ENCODE results near the gene FHAD1.

Gene FHAD1

DNA sequence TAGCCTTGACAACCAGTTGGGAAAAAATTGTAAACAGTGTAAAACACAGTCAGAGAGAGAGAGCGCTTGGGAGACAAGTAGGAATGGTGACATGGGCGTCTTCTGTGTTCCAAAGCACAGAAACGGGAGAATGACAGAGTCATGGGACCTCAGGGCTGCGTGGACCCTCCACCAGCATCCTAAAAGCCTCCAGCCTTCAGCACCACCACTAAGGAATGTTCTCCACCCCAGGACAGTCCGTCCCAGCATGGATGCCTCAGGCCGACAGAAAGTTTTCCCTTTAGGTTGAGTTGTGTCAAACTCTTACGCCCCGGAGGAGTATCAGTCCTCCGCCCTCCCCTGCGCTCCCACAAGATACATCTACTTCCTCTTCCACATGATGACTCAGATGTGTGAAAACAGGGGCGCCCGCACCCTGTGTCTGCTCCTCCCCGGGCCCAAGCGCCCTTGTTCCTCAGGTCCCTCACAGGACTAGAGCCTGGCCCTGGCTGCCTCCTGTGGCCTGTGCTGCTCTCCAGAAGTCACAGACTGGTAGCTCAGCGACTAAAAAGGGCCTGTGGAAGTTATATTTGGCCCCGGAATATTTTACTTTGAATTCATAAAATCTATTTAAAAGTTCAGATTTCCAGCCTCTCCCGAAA lies 98.8 kb downstream of the FHAD1 start:
- H3K9me2 ChIP-seq (replicated peaks; ENCODE audit: insufficient read depth, low read length): no peaks in the 10 kb centered on the region
- H3K9me3 ChIP-seq (replicated peaks; ENCODE audit: insufficient read depth, low read length): no peaks in the 10 kb centered on the region
- H3K79me2 ChIP-seq (ENCODE audit: low read length): no peaks in the 10 kb centered on the region
- H3K9ac ChIP-seq (ENCODE audit: low read length): no peak overlapping the region
- no peaks in the 10 kb centered on the region for H3K4me1 ChIP-seq (ENCODE audit: low read length)
- TF ChIP-seq EZH2phosphoT487 (IDR thresholded peaks at IDR 0.05; ENCODE audit: low read length): no peak
- TF ChIP-seq, protein P1, sequence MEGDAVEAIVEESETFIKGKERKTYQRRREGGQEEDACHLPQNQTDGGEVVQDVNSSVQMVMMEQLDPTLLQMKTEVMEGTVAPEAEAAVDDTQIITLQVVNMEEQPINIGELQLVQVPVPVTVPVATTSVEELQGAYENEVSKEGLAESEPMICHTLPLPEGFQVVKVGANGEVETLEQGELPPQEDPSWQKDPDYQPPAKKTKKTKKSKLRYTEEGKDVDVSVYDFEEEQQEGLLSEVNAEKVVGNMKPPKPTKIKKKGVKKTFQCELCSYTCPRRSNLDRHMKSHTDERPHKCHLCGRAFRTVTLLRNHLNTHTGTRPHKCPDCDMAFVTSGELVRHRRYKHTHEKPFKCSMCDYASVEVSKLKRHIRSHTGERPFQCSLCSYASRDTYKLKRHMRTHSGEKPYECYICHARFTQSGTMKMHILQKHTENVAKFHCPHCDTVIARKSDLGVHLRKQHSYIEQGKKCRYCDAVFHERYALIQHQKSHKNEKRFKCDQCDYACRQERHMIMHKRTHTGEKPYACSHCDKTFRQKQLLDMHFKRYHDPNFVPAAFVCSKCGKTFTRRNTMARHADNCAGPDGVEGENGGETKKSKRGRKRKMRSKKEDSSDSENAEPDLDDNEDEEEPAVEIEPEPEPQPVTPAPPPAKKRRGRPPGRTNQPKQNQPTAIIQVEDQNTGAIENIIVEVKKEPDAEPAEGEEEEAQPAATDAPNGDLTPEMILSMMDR (IDR thresholded peaks at IDR 0.05; ENCODE audit: low read length): no peak
- no peak for TF ChIP-seq EZH2 (optimal IDR thresholded peaks at IDR 0.05; ENCODE audit: low read depth, low read length)
- H3K27me3 ChIP-seq (replicated peaks; ENCODE audit: insufficient read depth, low read length): 0 out of 2 replicates have a peak, but pooled peaks cover 3% of the 10 kb centered on the region
- H3K36me3 ChIP-seq (replicated peaks; ENCODE audit: insufficient read depth, low read length): no peaks in the 10 kb centered on the region
- no peaks in the 10 kb centered on the region for H3F3A ChIP-seq (ENCODE audit: insufficient read depth, low read length)
- no peaks in the 10 kb centered on the region for H4K20me1 ChIP-seq (ENCODE audit: insufficient read depth, low read length)
- H3K27ac ChIP-seq (ENCODE audit: low read length): no peak overlapping the region
- no peak for DNase-seq
- H2AFZ ChIP-seq (ENCODE audit: low read length): no peak overlapping the region
- no peak overlapping the region for H3K4me3 ChIP-seq (ENCODE audit: low read length)
- no peak overlapping the region for H3K4me2 ChIP-seq (ENCODE audit: low read depth, low read length)

DNA sequence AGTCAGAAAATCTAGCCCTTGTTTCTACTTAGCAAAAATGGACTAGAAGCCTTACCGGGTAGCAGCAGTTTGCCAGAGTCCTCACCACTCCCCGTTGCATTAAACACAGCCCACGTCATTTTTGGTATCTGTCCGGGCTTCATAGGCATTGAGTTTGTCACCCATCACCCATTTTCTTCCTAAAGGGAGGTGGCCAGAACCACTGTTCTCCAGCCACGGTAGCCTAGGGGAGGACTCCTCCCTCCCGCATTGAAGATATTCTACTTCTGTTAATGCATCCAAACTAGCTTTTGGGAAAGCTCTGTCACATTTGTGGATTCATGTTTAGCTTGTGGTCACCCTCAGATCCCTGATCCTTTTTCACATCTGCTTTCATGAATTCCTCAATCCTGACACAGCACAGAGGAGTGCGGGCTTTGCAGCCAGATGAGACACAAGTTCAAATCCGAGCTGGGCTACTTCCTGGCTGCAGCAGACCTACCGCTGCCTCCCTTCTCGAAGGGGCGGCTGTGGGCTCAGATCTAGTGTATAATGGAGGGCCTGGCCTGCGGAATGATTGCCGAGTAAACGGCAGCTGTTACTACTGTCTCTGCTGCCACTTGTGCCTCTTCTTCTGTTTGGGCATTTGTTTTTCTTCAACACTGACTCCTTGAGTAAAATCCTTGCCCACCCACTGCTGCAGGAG lies 99.5 kb downstream of the FHAD1 start:
- no peaks in the 10 kb centered on the region for H3F3A ChIP-seq (ENCODE audit: insufficient read depth, low read length)
- no peaks in the 10 kb centered on the region for H3K36me3 ChIP-seq (replicated peaks; ENCODE audit: insufficient read depth, low read length)
- no peak for DNase-seq
- H2AFZ ChIP-seq (ENCODE audit: low read length): no peak overlapping the region
- no peak overlapping the region for H3K27ac ChIP-seq (ENCODE audit: low read length)
- TF ChIP-seq, protein P1 (IDR thresholded peaks at IDR 0.05; ENCODE audit: low read length): no peak
- TF ChIP-seq EZH2phosphoT487 (IDR thresholded peaks at IDR 0.05; ENCODE audit: low read length) (no peak), EZH2 (optimal IDR thresholded peaks at IDR 0.05; ENCODE audit: low read depth, low read length) (no peak)
- H3K27me3 ChIP-seq (replicated peaks; ENCODE audit: insufficient read depth, low read length): 0 out of 2 replicates have a peak, but pooled peaks cover 3% of the 10 kb centered on the region
- H3K4me2 ChIP-seq (ENCODE audit: low read depth, low read length): no peak overlapping the region
- no peaks in the 10 kb centered on the region for H3K9me3 ChIP-seq (replicated peaks; ENCODE audit: insufficient read depth, low read length)
- no peaks in the 10 kb centered on the region for H3K9me2 ChIP-seq (replicated peaks; ENCODE audit: insufficient read depth, low read length)
- H3K4me3 ChIP-seq (ENCODE audit: low read length): no peak overlapping the region
- H4K20me1 ChIP-seq (ENCODE audit: insufficient read depth, low read length): no peaks in the 10 kb centered on the region
- H3K79me2 ChIP-seq (ENCODE audit: low read length): no peaks in the 10 kb centered on the region
- H3K4me1 ChIP-seq (ENCODE audit: low read length): no peaks in the 10 kb centered on the region
- H3K9ac ChIP-seq (ENCODE audit: low read length): no peak overlapping the region

DNA sequence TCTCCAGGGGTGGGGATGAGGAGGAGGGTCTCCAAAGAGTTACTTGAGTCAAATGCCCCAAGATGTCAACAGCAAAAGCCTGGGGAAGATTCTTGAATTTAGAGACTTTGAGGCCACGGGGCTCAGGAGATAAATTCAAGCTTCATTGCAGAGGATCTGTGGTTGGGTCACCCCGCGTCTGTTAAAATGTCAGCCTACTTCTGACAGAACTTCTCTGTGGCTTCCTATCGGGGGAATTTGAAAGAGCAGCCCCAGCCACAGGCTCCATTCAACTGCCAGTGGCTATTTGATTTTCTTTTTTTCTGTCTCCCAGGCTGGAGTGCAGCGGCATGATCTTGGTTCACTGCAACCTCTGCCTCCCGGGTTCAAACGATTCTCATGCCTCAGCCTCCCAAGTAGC lies 100.2 kb downstream of the FHAD1 start:
- no peak overlapping the region for H2AFZ ChIP-seq (ENCODE audit: low read length)

More for the DNA sequence above, 100.2 kb downstream of the FHAD1 start:
- Histone ChIP-seq H3K4me2 (ENCODE audit: low read depth, low read length) (no peak overlapping the region), H3K79me2 (ENCODE audit: low read length) (no peaks in the 10 kb centered on the region), H3K4me3 (ENCODE audit: low read length) (no peak overlapping the region), H4K20me1 (ENCODE audit: insufficient read depth, low read length) (no peaks in the 10 kb centered on the region), H3K27ac (ENCODE audit: low read length) (no peak overlapping the region), H3K27me3 (replicated peaks; ENCODE audit: insufficient read depth, low read length) (0 out of 2 replicates have a peak, but pooled peaks cover 3% of the 10 kb centered on the region), H3K36me3 (replicated peaks; ENCODE audit: insufficient read depth, low read length) (no peaks in the 10 kb centered on the region), H3F3A (ENCODE audit: insufficient read depth, low read length) (no peaks in the 10 kb centered on the region), H3K9ac (ENCODE audit: low read length) (no peak overlapping the region), H3K9me2 (replicated peaks; ENCODE audit: insufficient read depth, low read length) (no peaks in the 10 kb centered on the region), H3K4me1 (ENCODE audit: low read length) (peaks cover 2% of the 10 kb centered on the region), H3K9me3 (replicated peaks; ENCODE audit: insufficient read depth, low read length) (no peaks in the 10 kb centered on the region)
- TF ChIP-seq EZH2phosphoT487 (IDR thresholded peaks at IDR 0.05; ENCODE audit: low read length) (no peak), EZH2 (optimal IDR thresholded peaks at IDR 0.05; ENCODE audit: low read depth, low read length) (no peak)
- TF ChIP-seq, protein P1 (IDR thresholded peaks at IDR 0.05; ENCODE audit: low read length): no peak
- no peak for DNase-seq

All from MM.1S (cell line).